Measurements from ENCODE around the gene IQGAP2.
"Not testable (repeated sequence)": the region's sequence is repeated elsewhere in the genome, so short reads cannot be mapped to it uniquely, and the experiment has no call there.

The IQGAP2 gene

GRCh38 chr5:76542887-76543690 lies 140.0 kb downstream of the IQGAP2 start:
- DNase-seq (ENCODE audit: low read depth in 1 of 2, low spot score in 1 of 2), result peak in 1 of 2 experiments; percentile 24
- TF ChIP-seq JUND (IDR thresholded peaks at IDR 0.05; ENCODE audit: low read depth), result no peak
- in situ Hi-C loops (cut with HindIII; ENCODE audit: low pct_unique_long_range_greater_than_20kb, low sequenced_read_pairs), result no loop called here

- in situ Hi-C loops (cut with HindIII; ENCODE audit: low pct_unique_long_range_greater_than_20kb, low sequenced_read_pairs), result no loop called here
- TF ChIP-seq JUND (IDR thresholded peaks at IDR 0.05; ENCODE audit: low read depth), result no peak
- peak; percentile 55 to 81 for DNase-seq (ENCODE audit: low read depth in 1 of 2, low spot score in 1 of 2)
Measured at GRCh38 chr5:76544268-76544926, 141.3 kb downstream of the IQGAP2 start.

GRCh38 chr5:76545184-76545583 lies 142.1 kb downstream of the IQGAP2 start:
- no peak for DNase-seq (ENCODE audit: low read depth in 1 of 2, low spot score in 1 of 2)
- in situ Hi-C loops (cut with HindIII; ENCODE audit: low pct_unique_long_range_greater_than_20kb, low sequenced_read_pairs), result no loop called here

GRCh38 chr5:76546497-76547102 lies 143.5 kb downstream of the IQGAP2 start:
- in situ Hi-C loops (cut with HindIII; ENCODE audit: low pct_unique_long_range_greater_than_20kb, low sequenced_read_pairs), result no loop called here
- no peak for DNase-seq (ENCODE audit: low read depth in 1 of 2, low spot score in 1 of 2)
- no peak for TF ChIP-seq JUND (IDR thresholded peaks at IDR 0.05; ENCODE audit: low read depth)

More at GRCh38 chr5:76545184-76545583, 142.1 kb downstream of the IQGAP2 start:
- TF ChIP-seq JUND (IDR thresholded peaks at IDR 0.05; ENCODE audit: low read depth), result no peak

- in situ Hi-C loops (cut with HindIII; ENCODE audit: low pct_unique_long_range_greater_than_20kb, low sequenced_read_pairs), result no loop called here
- no peak for TF ChIP-seq JUND (IDR thresholded peaks at IDR 0.05; ENCODE audit: low read depth)
- peak in 1 of 2 experiments; percentile 19 for DNase-seq (ENCODE audit: low read depth in 1 of 2, low spot score in 1 of 2)
Measured at GRCh38 chr5:76547242-76547890, 144.3 kb downstream of the IQGAP2 start.

- in situ Hi-C loops (cut with HindIII; ENCODE audit: low pct_unique_long_range_greater_than_20kb, low sequenced_read_pairs), result no loop called here
- no peak for DNase-seq (ENCODE audit: low read depth in 1 of 2, low spot score in 1 of 2)
- TF ChIP-seq JUND (IDR thresholded peaks at IDR 0.05; ENCODE audit: low read depth), result no peak
Measured at GRCh38 chr5:76547891-76548524, 144.9 kb downstream of the IQGAP2 start.

GRCh38 chr5:76548525-76549229 lies 145.6 kb downstream of the IQGAP2 start:
- TF ChIP-seq JUND (IDR thresholded peaks at IDR 0.05; ENCODE audit: low read depth), result no peak
- in situ Hi-C loops (cut with HindIII; ENCODE audit: low pct_unique_long_range_greater_than_20kb, low sequenced_read_pairs), result no loop called here
- no peak for DNase-seq (ENCODE audit: low read depth in 1 of 2, low spot score in 1 of 2)

- in situ Hi-C loops (cut with HindIII; ENCODE audit: low pct_unique_long_range_greater_than_20kb, low sequenced_read_pairs); DNase-seq (ENCODE audit: low read depth in 1 of 2, low spot score in 1 of 2): not testable (repeated sequence)
Measured at GRCh38 chr5:76550881-76551280, 147.8 kb downstream of the IQGAP2 start.

- in situ Hi-C loops (cut with HindIII; ENCODE audit: low pct_unique_long_range_greater_than_20kb, low sequenced_read_pairs), result no loop called here
- no peak for TF ChIP-seq JUND (IDR thresholded peaks at IDR 0.05; ENCODE audit: low read depth)
- DNase-seq (ENCODE audit: low read depth in 1 of 2, low spot score in 1 of 2), result no peak
Measured at GRCh38 chr5:76552546-76552945, 149.5 kb downstream of the IQGAP2 start.

- in situ Hi-C loops (cut with HindIII; ENCODE audit: low pct_unique_long_range_greater_than_20kb, low sequenced_read_pairs), result no loop called here
- no peak for DNase-seq (ENCODE audit: low read depth in 1 of 2, low spot score in 1 of 2)
- no peak for TF ChIP-seq JUND (IDR thresholded peaks at IDR 0.05; ENCODE audit: low read depth)
Measured at GRCh38 chr5:76553251-76553650, 150.2 kb downstream of the IQGAP2 start.

- no peak for TF ChIP-seq JUND (IDR thresholded peaks at IDR 0.05; ENCODE audit: low read depth)
- no peak for DNase-seq (ENCODE audit: low read depth in 1 of 2, low spot score in 1 of 2)
- in situ Hi-C loops (cut with HindIII; ENCODE audit: low pct_unique_long_range_greater_than_20kb, low sequenced_read_pairs), result no loop called here
Measured at GRCh38 chr5:76555114-76555513, 152.0 kb downstream of the IQGAP2 start.

- no peak for TF ChIP-seq JUND (IDR thresholded peaks at IDR 0.05; ENCODE audit: low read depth)
- no peak for DNase-seq (ENCODE audit: low read depth in 1 of 2, low spot score in 1 of 2)
- in situ Hi-C loops (cut with HindIII; ENCODE audit: low pct_unique_long_range_greater_than_20kb, low sequenced_read_pairs), result no loop called here
Measured at GRCh38 chr5:76555717-76556116, 152.6 kb downstream of the IQGAP2 start.
